ENCODE results near the gene TSPAN15. TPM values are rescaled to one million over a fixed set of nuclear protein-coding genes. Genes with fewer than 3 reads are reported as not detected.

The TSPAN15 gene
- total and polyA plus RNA-seq, 2 of the 4 experiments (the other 2 are of a cell fraction) = 0.48 TPM; not detected in 1

DNA sequence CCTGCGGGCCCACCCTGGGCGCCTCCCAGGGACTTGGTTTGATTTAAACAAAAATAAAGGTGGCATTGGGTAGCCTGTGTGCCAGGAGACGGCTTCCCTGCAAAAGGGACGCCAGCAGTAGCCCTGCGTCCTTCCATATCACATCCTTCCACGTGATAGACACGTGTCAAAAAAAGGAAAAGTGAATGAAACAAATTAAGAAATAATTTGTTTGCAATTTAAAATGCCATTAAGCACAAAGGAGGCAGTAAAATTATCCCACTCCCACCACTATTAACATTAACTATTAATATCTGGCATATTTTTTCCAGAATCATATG, 42.1 kb upstream of the TSPAN15 start:
- H4K8ac ChIP-seq (ENCODE audit: low read depth in 2 of 2, low read length in 2 of 2) = peak overlapping the region; percentile 46 to 63; a peak in 2 of 4 replicates
- H2AFZ ChIP-seq (replicated peaks; ENCODE audit: low read length, poor library complexity) = peak overlapping the region; percentile 93
- no peaks in the 10 kb centered on the region for H3K9me3 ChIP-seq (ENCODE audit: control insufficient read depth, insufficient read depth, low read length)
- intact Hi-C loops (cut with micrococcal nuclease) (no loop called here), dilution Hi-C loops (cut with HindIII; ENCODE audit: low sequenced_read_pairs, unreplicated experiment) (no loop called here), in situ Hi-C loops (cut with MboI; ENCODE audit: low sequenced_read_pairs) (no loop called here)
- no peak overlapping the region for H3K27ac ChIP-seq (ENCODE audit: insufficient read depth, low read length)
- peaks cover 10% of the 10 kb centered on the region for H3K9me1 ChIP-seq (ENCODE audit: insufficient read depth, low read length)
- H2AK5ac ChIP-seq (ENCODE audit: low read depth, low read length) = no peak overlapping the region
- H2BK5ac ChIP-seq (ENCODE audit: low read depth, low read length, poor library complexity, severe bottlenecking) = no peak overlapping the region
- no peaks in the 10 kb centered on the region for H3K79me1 ChIP-seq (ENCODE audit: low read depth in 1 of 2, low read length in 2 of 2)
- no TSS peak for BruUV-seq (replicated peaks)
- H3K56ac ChIP-seq (ENCODE audit: extremely low read depth, insufficient read depth, low read length) = no peak overlapping the region
- WGBS, 2 experiments (ENCODE audit: extremely low coverage in 2 of 2, insufficient read length in 1 of 2) = no CpG with 5 or more reads among the region's 7 CpGs
- H3K4ac ChIP-seq (ENCODE audit: low read depth, low read length) = no peak overlapping the region
- H3K9ac ChIP-seq (ENCODE audit: low read depth, low read length) = no peak overlapping the region; the same call in 1 of the 2 replicates
- ChIA-PET POLR2A (ENCODE audit: unreplicated experiment) (no interaction called here), CTCF (interaction anchor here (1.1 to 1.3 kb wide), 2 partner anchors 12 to 98 kb away, joined by 3 to 5 read pairs; no protein-coding TSS in a partner anchor)
- peak overlapping the region; percentile 51 for H3K4me3 ChIP-seq (ENCODE audit: insufficient read depth, low read depth, low read length)
- H2BK20ac ChIP-seq (ENCODE audit: low read depth, low read length) = no peak overlapping the region
- H2AK9ac ChIP-seq (replicated peaks; ENCODE audit: low read depth, low read length, poor library complexity) = no peak overlapping the region
- no peak overlapping the region for H3K23ac ChIP-seq (ENCODE audit: low read depth, low read length)
- no peaks in the 10 kb centered on the region; the same call in 1 of the 2 replicates for H3K27me3 ChIP-seq (ENCODE audit: control insufficient read depth, insufficient read depth, low read length)
- no peak for TF ChIP-seq RFX5 (IDR thresholded peaks at IDR 0.05; ENCODE audit: low read depth, low read length)
- no peak for TF ChIP-seq MAFK (IDR thresholded peaks at IDR 0.05; ENCODE audit: low read depth, low read length)
- no peak for TF ChIP-seq BHLHE40 (IDR thresholded peaks at IDR 0.05; ENCODE audit: low read depth, low read length)
- TF ChIP-seq, protein P1, sequence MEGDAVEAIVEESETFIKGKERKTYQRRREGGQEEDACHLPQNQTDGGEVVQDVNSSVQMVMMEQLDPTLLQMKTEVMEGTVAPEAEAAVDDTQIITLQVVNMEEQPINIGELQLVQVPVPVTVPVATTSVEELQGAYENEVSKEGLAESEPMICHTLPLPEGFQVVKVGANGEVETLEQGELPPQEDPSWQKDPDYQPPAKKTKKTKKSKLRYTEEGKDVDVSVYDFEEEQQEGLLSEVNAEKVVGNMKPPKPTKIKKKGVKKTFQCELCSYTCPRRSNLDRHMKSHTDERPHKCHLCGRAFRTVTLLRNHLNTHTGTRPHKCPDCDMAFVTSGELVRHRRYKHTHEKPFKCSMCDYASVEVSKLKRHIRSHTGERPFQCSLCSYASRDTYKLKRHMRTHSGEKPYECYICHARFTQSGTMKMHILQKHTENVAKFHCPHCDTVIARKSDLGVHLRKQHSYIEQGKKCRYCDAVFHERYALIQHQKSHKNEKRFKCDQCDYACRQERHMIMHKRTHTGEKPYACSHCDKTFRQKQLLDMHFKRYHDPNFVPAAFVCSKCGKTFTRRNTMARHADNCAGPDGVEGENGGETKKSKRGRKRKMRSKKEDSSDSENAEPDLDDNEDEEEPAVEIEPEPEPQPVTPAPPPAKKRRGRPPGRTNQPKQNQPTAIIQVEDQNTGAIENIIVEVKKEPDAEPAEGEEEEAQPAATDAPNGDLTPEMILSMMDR (conservative IDR thresholded peaks at IDR 0.05; ENCODE audit: low read depth, low read length) = no peak
- TF ChIP-seq FOS (IDR thresholded peaks at IDR 0.05; ENCODE audit: low read depth, low read length) = no peak
- TF ChIP-seq SMC3 (IDR thresholded peaks at IDR 0.05; ENCODE audit: low read depth, low read length) = no peak
- TF ChIP-seq, protein P2, sequence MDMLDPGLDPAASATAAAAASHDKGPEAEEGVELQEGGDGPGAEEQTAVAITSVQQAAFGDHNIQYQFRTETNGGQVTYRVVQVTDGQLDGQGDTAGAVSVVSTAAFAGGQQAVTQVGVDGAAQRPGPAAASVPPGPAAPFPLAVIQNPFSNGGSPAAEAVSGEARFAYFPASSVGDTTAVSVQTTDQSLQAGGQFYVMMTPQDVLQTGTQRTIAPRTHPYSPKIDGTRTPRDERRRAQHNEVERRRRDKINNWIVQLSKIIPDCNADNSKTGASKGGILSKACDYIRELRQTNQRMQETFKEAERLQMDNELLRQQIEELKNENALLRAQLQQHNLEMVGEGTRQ (IDR thresholded peaks at IDR 0.05; ENCODE audit: low read depth, low read length) = no peak
- TF ChIP-seq CEBPB (IDR thresholded peaks at IDR 0.05; ENCODE audit: low read depth, low read length) = no peak
- no peak for TF ChIP-seq NFE2L2 (IDR thresholded peaks at IDR 0.05; ENCODE audit: low read depth, low read length)
- TF ChIP-seq CHD1 (IDR thresholded peaks at IDR 0.05; ENCODE audit: low read depth, low read length) = no peak
- no peak overlapping the region for H3K18ac ChIP-seq (ENCODE audit: low read depth, low read length)
- H3K36me3 ChIP-seq (ENCODE audit: control insufficient read depth, insufficient read depth, low read length) = no peaks in the 10 kb centered on the region
- no peak overlapping the region for H2BK120ac ChIP-seq (ENCODE audit: low read depth, low read length)
- no peak overlapping the region; the same call in 1 of the 2 replicates for H4K5ac ChIP-seq (ENCODE audit: low read depth, low read length)
- peaks cover 3% of the 10 kb centered on the region; the same call in 1 of the 2 replicates for H3K4me1 ChIP-seq (ENCODE audit: control insufficient read depth, insufficient read depth, low read length)
- H4K91ac ChIP-seq (ENCODE audit: insufficient read depth, low read depth, low read length) = no peak overlapping the region
- no peak overlapping the region for H3K14ac ChIP-seq (replicated peaks; ENCODE audit: low read depth, low read length)
- no peak overlapping the region for H2BK15ac ChIP-seq (ENCODE audit: low read depth, low read length)
- H3K4me2 ChIP-seq (ENCODE audit: low read depth, low read length) = peak overlapping the region; percentile 71
- ATAC-seq (ENCODE audit: low read depth) (no peak), DNase-seq (no peak)
- no peaks in the 10 kb centered on the region for H4K20me1 ChIP-seq (ENCODE audit: insufficient read depth, low read length)
